ENCODE measurements around the gene GRK1.
"Not testable (repeated sequence)": the region's sequence is repeated elsewhere in the genome, so short reads cannot be mapped to it uniquely, and the experiment has no call there.

GRK1 gene

GRCh38 chr13:113723410-113724015 is 56.5 kb downstream of the GRK1 start:
- H3K4me3 ChIP-seq (ENCODE audit: control insufficient read depth, low read depth, low read length) = no peak overlapping the region
- no peak for DNase-seq (ENCODE audit: low read depth)
- no peak for TF ChIP-seq CTCF (conservative IDR thresholded peaks at IDR 0.05; ENCODE audit: control insufficient read depth, insufficient read depth, low read depth, low read length)

GRCh38 chr13:113724016-113724758 is 57.2 kb downstream of the GRK1 start:
- no peak for DNase-seq (ENCODE audit: low read depth)
- H3K4me3 ChIP-seq (ENCODE audit: control insufficient read depth, low read depth, low read length) = no peak overlapping the region
- TF ChIP-seq CTCF (conservative IDR thresholded peaks at IDR 0.05; ENCODE audit: control insufficient read depth, insufficient read depth, low read depth, low read length) = no peak

- peak overlapping the region; percentile 37 for H3K4me3 ChIP-seq (ENCODE audit: control insufficient read depth, low read depth, low read length)
- peak; percentile 64 for TF ChIP-seq CTCF (conservative IDR thresholded peaks at IDR 0.05; ENCODE audit: control insufficient read depth, insufficient read depth, low read depth, low read length)
- peak; percentile 48 for DNase-seq (ENCODE audit: low read depth)
These were observed 57.8 kb downstream of the GRK1 start for GRCh38 chr13:113724780-113725315.

- H3K4me3 ChIP-seq (ENCODE audit: control insufficient read depth, low read depth, low read length); DNase-seq (ENCODE audit: low read depth): not testable (repeated sequence)
These were observed 58.5 kb downstream of the GRK1 start for GRCh38 chr13:113725329-113726105.

- not testable (repeated sequence) for H3K4me3 ChIP-seq (ENCODE audit: control insufficient read depth, low read depth, low read length); DNase-seq (ENCODE audit: low read depth)
These were observed 59.2 kb downstream of the GRK1 start for GRCh38 chr13:113726106-113726821.

GRCh38 chr13:113726961-113727411 is 60.0 kb downstream of the GRK1 start:
- no peak for TF ChIP-seq CTCF (conservative IDR thresholded peaks at IDR 0.05; ENCODE audit: control insufficient read depth, insufficient read depth, low read depth, low read length)
- H3K4me3 ChIP-seq (ENCODE audit: control insufficient read depth, low read depth, low read length) = no peak overlapping the region
- peak; percentile 70 for DNase-seq (ENCODE audit: low read depth)

- no peak for TF ChIP-seq CTCF (conservative IDR thresholded peaks at IDR 0.05; ENCODE audit: control insufficient read depth, insufficient read depth, low read depth, low read length)
- no peak for DNase-seq (ENCODE audit: low read depth)
- no peak overlapping the region for H3K4me3 ChIP-seq (ENCODE audit: control insufficient read depth, low read depth, low read length)
These were observed 61.6 kb downstream of the GRK1 start for GRCh38 chr13:113728571-113729054.

All from fibroblast of mammary gland (primary cell).